Ovary (tissue), 3 donors: ENCODE data around the gene ADGRL4.

Experiments used
- EP300 ChIP-seq: sonication (generic); formaldehyde crosslinking; IDR thresholded peaks from one replicate; pipeline ENCODE4 v1.6.1; 2017; ENCODE audit warnings: antibody characterized with exemption
- POLR2A ChIP-seq: fragments of 450-650 bp; IDR thresholded peaks from one replicate; pipeline ENCODE4 v1.6.1; 2017; ENCODE audit warnings: antibody characterized with exemption, mild to moderate bottlenecking, moderate library complexity
- TF ChIP-seq, protein P1 (sequence below), 3 donors: fragments of 450-650 bp in 2 of 3; fragments of 200-600 bp in 1 of 3; IDR thresholded peaks; one replicate each; pipeline versions ENCODE4 v1.5.1 to v1.8.0; 2016 to 2022; ENCODE audit warnings: antibody characterized with exemption in 3 of 3, mild to moderate bottlenecking in 1 of 3
- donor health status: DM: no; HTN: no; CAD: no.

GRCh38 chr1:78949227-78949626, 57.3 kb downstream of the ADGRL4 start:
- TF ChIP-seq, protein P1, sequence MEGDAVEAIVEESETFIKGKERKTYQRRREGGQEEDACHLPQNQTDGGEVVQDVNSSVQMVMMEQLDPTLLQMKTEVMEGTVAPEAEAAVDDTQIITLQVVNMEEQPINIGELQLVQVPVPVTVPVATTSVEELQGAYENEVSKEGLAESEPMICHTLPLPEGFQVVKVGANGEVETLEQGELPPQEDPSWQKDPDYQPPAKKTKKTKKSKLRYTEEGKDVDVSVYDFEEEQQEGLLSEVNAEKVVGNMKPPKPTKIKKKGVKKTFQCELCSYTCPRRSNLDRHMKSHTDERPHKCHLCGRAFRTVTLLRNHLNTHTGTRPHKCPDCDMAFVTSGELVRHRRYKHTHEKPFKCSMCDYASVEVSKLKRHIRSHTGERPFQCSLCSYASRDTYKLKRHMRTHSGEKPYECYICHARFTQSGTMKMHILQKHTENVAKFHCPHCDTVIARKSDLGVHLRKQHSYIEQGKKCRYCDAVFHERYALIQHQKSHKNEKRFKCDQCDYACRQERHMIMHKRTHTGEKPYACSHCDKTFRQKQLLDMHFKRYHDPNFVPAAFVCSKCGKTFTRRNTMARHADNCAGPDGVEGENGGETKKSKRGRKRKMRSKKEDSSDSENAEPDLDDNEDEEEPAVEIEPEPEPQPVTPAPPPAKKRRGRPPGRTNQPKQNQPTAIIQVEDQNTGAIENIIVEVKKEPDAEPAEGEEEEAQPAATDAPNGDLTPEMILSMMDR (IDR thresholded peaks at IDR 0.05) = no peak
- no peak for TF ChIP-seq POLR2A
- TF ChIP-seq EP300 = no peak
